ENCODE data around the gene PRKD1. TPM values are rescaled to one million over a fixed set of nuclear protein-coding genes. Genes with fewer than 3 reads are reported as not detected.

PRKD1 gene
- total RNA-seq, 1 donor from 2014 or later, result 11.8 TPM

DNA sequence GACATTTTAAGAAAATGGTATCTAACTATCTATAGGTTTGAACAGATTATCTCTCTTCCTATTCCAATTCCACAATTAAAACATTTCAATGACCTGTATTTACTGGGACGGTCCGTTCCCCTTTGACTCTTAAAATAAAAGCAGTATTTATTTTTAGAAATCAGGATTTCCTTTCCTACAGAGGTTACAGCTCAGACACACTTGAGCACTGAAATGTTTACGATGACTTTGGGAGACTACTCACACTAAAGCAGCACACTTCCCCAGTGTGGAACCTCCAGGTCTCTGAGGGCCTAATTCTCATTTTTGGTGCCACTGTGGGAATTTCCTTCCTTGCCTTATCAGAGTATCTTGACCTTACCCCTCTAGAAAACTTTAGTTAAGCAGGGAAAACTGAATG lies 181.8 kb downstream of the PRKD1 start:
- Histone ChIP-seq H3K36me3 (no peaks in the 10 kb centered on the region), H3K27ac (no peak overlapping the region), H3K27me3 (no peaks in the 10 kb centered on the region), H3K9me3 (no peaks in the 10 kb centered on the region), H3K4me1 (peaks cover 7% of the 10 kb centered on the region), H3K4me3 (no peak overlapping the region)
- intact Hi-C loops (cut with DNase I), result no loop called here
- no peak for TF ChIP-seq POLR2A (IDR thresholded peaks at IDR 0.05)
- TF ChIP-seq, protein P1, sequence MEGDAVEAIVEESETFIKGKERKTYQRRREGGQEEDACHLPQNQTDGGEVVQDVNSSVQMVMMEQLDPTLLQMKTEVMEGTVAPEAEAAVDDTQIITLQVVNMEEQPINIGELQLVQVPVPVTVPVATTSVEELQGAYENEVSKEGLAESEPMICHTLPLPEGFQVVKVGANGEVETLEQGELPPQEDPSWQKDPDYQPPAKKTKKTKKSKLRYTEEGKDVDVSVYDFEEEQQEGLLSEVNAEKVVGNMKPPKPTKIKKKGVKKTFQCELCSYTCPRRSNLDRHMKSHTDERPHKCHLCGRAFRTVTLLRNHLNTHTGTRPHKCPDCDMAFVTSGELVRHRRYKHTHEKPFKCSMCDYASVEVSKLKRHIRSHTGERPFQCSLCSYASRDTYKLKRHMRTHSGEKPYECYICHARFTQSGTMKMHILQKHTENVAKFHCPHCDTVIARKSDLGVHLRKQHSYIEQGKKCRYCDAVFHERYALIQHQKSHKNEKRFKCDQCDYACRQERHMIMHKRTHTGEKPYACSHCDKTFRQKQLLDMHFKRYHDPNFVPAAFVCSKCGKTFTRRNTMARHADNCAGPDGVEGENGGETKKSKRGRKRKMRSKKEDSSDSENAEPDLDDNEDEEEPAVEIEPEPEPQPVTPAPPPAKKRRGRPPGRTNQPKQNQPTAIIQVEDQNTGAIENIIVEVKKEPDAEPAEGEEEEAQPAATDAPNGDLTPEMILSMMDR (IDR thresholded peaks at IDR 0.05), result no peak
- TF ChIP-seq POLR2AphosphoS5 (IDR thresholded peaks at IDR 0.05; ENCODE audit: insufficient read depth in 1 of 2, low read depth in 1 of 2), result no peak
- DNase-seq (ENCODE audit: extremely low spot score in 2 of 2), result no peak

DNA sequence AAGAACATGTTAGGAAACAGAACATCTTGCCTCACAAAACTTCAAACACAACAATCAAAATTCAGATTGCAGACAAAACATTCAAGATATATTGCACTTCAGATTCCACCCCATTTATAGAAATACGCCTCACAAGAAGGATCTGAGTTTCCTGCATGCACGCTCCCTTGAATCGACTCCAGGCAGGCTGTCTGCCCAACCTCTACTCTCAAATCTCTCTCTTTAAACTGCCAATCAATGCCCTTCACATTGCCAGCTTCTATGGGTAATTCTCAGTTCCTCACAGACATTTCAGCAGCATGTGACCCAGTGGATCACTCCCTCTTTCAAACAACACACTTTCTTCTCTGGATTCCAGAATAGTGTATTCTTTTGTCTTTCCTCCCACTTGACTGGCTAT lies 184.1 kb downstream of the PRKD1 start:
- Histone ChIP-seq H3K27me3 (no peaks in the 10 kb centered on the region), H3K27ac (no peak overlapping the region), H3K36me3 (no peaks in the 10 kb centered on the region), H3K4me1 (peaks cover 13% of the 10 kb centered on the region), H3K4me3 (no peak overlapping the region), H3K9me3 (no peaks in the 10 kb centered on the region)
- TF ChIP-seq, protein P1 (IDR thresholded peaks at IDR 0.05), result no peak
- TF ChIP-seq POLR2A (IDR thresholded peaks at IDR 0.05), result no peak
- no peak for TF ChIP-seq POLR2AphosphoS5 (IDR thresholded peaks at IDR 0.05; ENCODE audit: insufficient read depth in 1 of 2, low read depth in 1 of 2)
- DNase-seq (ENCODE audit: extremely low spot score in 2 of 2), result no peak
- intact Hi-C loops (cut with DNase I), result no loop called here

DNA sequence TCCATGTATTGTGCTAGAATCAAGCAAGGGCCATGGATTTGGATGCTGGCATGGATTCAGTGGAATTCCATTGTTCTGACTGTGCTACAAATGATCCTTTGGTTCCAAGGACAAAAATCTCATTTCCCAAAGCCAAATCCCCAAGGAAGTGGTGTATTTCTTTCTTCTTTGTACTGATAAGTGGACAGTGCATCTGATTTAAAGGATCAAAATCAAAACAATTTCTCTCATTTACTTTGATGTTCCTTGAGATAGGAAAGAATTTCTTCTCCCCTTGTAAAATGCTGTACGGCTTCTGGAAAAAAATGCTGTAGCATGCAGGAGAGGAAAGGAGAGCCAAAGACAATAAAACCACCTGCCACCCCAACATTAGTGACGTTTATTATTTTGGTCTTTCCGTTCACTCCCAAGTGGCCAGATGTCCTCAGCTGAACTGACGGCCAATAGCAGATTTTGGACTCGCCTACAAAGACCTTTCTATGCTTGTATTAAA lies 185.7 kb downstream of the PRKD1 start:
- no peaks in the 10 kb centered on the region for H3K27me3 ChIP-seq
- no peak overlapping the region for H3K4me3 ChIP-seq
- intact Hi-C loops (cut with DNase I), result no loop called here
- H3K27ac ChIP-seq, result no peak overlapping the region
- no peak for DNase-seq (ENCODE audit: extremely low spot score in 2 of 2)
- TF ChIP-seq, protein P1 (IDR thresholded peaks at IDR 0.05), result no peak
- TF ChIP-seq POLR2AphosphoS5 (IDR thresholded peaks at IDR 0.05; ENCODE audit: insufficient read depth in 1 of 2, low read depth in 1 of 2), result peak in 1 of 2 donors; percentile 53
- H3K9me3 ChIP-seq, result no peaks in the 10 kb centered on the region
- H3K4me1 ChIP-seq, result peaks cover 13% of the 10 kb centered on the region
- H3K36me3 ChIP-seq, result no peaks in the 10 kb centered on the region

DNA sequence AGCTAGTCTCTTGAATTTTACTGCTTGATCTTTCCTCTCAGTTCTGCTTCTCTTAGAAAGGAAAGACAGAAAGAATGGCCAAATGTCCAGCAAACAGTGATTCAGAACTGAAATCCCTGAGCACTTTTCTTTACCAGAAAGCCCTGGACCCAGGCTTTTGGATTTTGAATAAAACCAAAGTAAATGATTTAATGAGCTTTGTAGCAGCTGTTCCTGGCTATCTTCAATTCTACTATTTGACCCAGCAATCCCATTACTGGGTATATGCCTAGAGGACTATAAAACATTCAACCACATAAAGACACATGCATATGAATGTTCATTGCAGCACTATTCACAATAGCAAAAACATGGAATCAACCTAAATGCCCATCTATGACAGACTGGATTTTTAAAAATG lies 187.2 kb downstream of the PRKD1 start:
- Histone ChIP-seq H3K9me3 (no peaks in the 10 kb centered on the region), H3K4me1 (peaks cover 13% of the 10 kb centered on the region), H3K36me3 (no peaks in the 10 kb centered on the region), H3K27me3 (no peaks in the 10 kb centered on the region), H3K4me3 (no peak overlapping the region), H3K27ac (no peak overlapping the region)
- no peak for TF ChIP-seq POLR2A (IDR thresholded peaks at IDR 0.05)
- TF ChIP-seq, protein P1 (IDR thresholded peaks at IDR 0.05), result no peak
- no peak for TF ChIP-seq POLR2AphosphoS5 (IDR thresholded peaks at IDR 0.05; ENCODE audit: insufficient read depth in 1 of 2, low read depth in 1 of 2)
- no peak for DNase-seq (ENCODE audit: extremely low spot score in 2 of 2)
- intact Hi-C loops (cut with DNase I), result no loop called here

DNA sequence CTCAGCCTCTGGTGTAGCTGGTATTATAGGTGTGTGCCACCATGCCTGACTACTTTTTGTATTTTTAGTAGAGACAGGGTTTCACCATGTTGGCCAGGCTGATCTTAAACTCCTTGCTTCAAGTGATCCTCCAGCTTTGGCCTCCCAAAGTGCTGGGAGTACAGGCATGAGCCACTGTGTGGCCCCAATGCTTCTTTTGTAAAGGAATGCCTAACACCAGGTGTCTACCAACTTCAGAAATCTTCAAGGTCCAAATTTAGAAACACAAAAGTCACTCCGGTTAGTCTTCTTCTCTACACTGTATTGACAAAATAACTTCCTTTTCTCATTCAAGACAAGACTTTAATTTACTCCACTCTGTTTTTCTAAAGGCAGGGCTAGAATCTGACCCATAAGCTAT lies 188.7 kb downstream of the PRKD1 start:
- H3K36me3 ChIP-seq, result no peaks in the 10 kb centered on the region
- no peaks in the 10 kb centered on the region for H3K27me3 ChIP-seq
- no peak overlapping the region for H3K4me3 ChIP-seq
- H3K9me3 ChIP-seq, result no peaks in the 10 kb centered on the region
- no peak for DNase-seq (ENCODE audit: extremely low spot score in 2 of 2)
- H3K27ac ChIP-seq, result no peak overlapping the region
- intact Hi-C loops (cut with DNase I), result no loop called here
- TF ChIP-seq POLR2AphosphoS5 (IDR thresholded peaks at IDR 0.05; ENCODE audit: insufficient read depth in 1 of 2, low read depth in 1 of 2) (no peak), POLR2A (IDR thresholded peaks at IDR 0.05) (no peak)
- TF ChIP-seq, protein P1 (IDR thresholded peaks at IDR 0.05), result no peak
- H3K4me1 ChIP-seq, result peaks cover 13% of the 10 kb centered on the region
